Raji (cell line): ENCODE measurements around the gene ZNF746.

ENCODE experiments used
- POLR2A ChIP-seq: IDR thresholded peaks from 2 replicates; pipeline ENCODE4 v1.6.1; 2011; ENCODE audit warnings: low read depth, low read length, control low read depth; ENCODE audit not compliant: insufficient read depth

Gene ZNF746

GRCh38 chr7:149455175-149455950, 42.2 kb downstream of the ZNF746 start:
- TF ChIP-seq POLR2A, result no peak

- TF ChIP-seq POLR2A, result no peak
These were observed 42.9 kb downstream of the ZNF746 start for GRCh38 chr7:149454750-149455149.

- no peak for TF ChIP-seq POLR2A
These were observed 43.6 kb downstream of the ZNF746 start for GRCh38 chr7:149454006-149454405.

GRCh38 chr7:149450821-149451220, 46.8 kb downstream of the ZNF746 start:
- no peak for TF ChIP-seq POLR2A

- TF ChIP-seq POLR2A, result no peak
These were observed 47.7 kb downstream of the ZNF746 start for GRCh38 chr7:149449897-149450296.

- no peak for TF ChIP-seq POLR2A
These were observed 48.6 kb downstream of the ZNF746 start for GRCh38 chr7:149448961-149449360.

- no peak for TF ChIP-seq POLR2A
These were observed 53.3 kb downstream of the ZNF746 start for GRCh38 chr7:149444287-149444686.

GRCh38 chr7:149443523-149443922, 54.1 kb downstream of the ZNF746 start:
- no peak for TF ChIP-seq POLR2A

- no peak for TF ChIP-seq POLR2A
These were observed 54.7 kb downstream of the ZNF746 start for GRCh38 chr7:149442924-149443323.

GRCh38 chr7:149440222-149440621, 57.4 kb downstream of the ZNF746 start:
- TF ChIP-seq POLR2A, result no peak

- no peak for TF ChIP-seq POLR2A
These were observed 61.3 kb downstream of the ZNF746 start for GRCh38 chr7:149436358-149436757.

GRCh38 chr7:149433124-149433523, 64.5 kb downstream of the ZNF746 start:
- no peak for TF ChIP-seq POLR2A

GRCh38 chr7:149432121-149432691, 65.4 kb downstream of the ZNF746 start:
- TF ChIP-seq POLR2A, result no peak

GRCh38 chr7:149431486-149432120, 66.0 kb downstream of the ZNF746 start:
- TF ChIP-seq POLR2A, result no peak

GRCh38 chr7:149430192-149430591, 67.4 kb downstream of the ZNF746 start:
- no peak for TF ChIP-seq POLR2A

- no peak for TF ChIP-seq POLR2A
These were observed 69.7 kb downstream of the ZNF746 start for GRCh38 chr7:149427893-149428292.

- TF ChIP-seq POLR2A, result no peak
These were observed 70.4 kb downstream of the ZNF746 start for GRCh38 chr7:149427096-149427680.
